H1 (cell line): ENCODE measurements around the gene SPATA31E1. TPM values are rescaled to one million over a fixed set of nuclear protein-coding genes. Genes with fewer than 3 reads are reported as not detected.

Experiments
- ASH2L ChIP-seq: fragments of 200-600, 300-600 bp; sonication (generic); IDR thresholded peaks from one replicate; pipeline ENCODE4 v1.7.1; 2017; ENCODE audit warnings: low read length
- EZH2 ChIP-seq: fragments of 200-600 bp; sonication (generic); IDR thresholded peaks from 2 replicates; pipeline ENCODE4 v1.7.1; 2012; ENCODE audit warnings: low read depth, mild to moderate bottlenecking, moderate library complexity, low read length, inconsistent platforms; ENCODE audit not compliant: severe bottlenecking
- SRF ChIP-seq: IDR thresholded peaks from 2 replicates; pipeline ENCODE4 v1.6.1; 2011; ENCODE audit warnings: mild to moderate bottlenecking, low read depth, low read length, moderate library complexity
- TAF7 ChIP-seq: optimal IDR thresholded peaks from 2 replicates; pipeline ENCODE3; 2011; ENCODE audit warnings: low read depth, mild to moderate bottlenecking, inconsistent platforms, low read length, moderate library complexity, borderline replicate concordance
- polyA plus RNA-seq, 7 experiments: library from polyadenylated mRNA; depleted of rRNA in 3 of 7; stranded (reverse) in 5 of 7; unstranded in 2 of 7; fragments of >200 nt in 5 of 7; fragments of 200-250 nt in 2 of 7; gene quantifications; 1 replicate in 5 of 7; 2 replicates in 1 of 7; 4 replicates in 1 of 7; pipeline versions ENCODE4 v1.2.1 to v1.2.3, GENCODE V29; 2011 to 2013; ENCODE audit warnings: missing spikeins in 2 of 7, mixed read lengths in 2 of 7
- total RNA-seq: library from RNA; stranded (reverse); fragmentation: NEBNext Ultra II Directional; extraction: Animal tissue kit (Norgen Biotek cat#: 25700); gene quantifications from 2 replicates; pipeline ENCODE4 v1.2.1, GENCODE V29; 2021

Gene SPATA31E1
- total and polyA plus RNA-seq, 2 of the 8 experiments (the other 6 are each of a cell fraction or from before 2014, with no cell fraction given): 0.05 to 0.09 TPM

DNA sequence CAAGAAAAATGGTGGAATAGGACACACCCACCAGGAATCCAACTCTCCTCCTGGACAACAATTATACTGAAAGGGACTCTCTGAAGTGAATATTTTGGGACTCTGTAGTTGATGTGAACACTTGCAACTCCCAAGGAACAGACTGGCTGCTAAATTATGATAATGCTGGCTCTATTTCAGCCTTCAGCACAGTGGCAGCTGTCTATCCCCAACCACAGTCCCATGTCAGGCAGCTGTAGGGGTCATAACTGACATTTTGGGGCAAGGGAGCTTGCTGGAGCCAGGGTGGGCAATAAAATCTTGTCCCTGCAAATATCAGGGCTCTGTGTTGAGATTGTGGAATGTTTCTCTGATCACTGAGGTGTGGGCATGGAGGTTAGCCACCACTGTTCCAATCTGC lies 14.2 kb downstream of the SPATA31E1 start (continued):
- TF ChIP-seq ASH2L: no peak
- TF ChIP-seq EZH2: no peak
- TF ChIP-seq SRF: no peak
- TF ChIP-seq TAF7: no peak
